K562 (cell line): ENCODE data around the gene ZNF234. TPM values are rescaled to one million over a fixed set of nuclear protein-coding genes. Genes with fewer than 3 reads are reported as not detected.

Experiments
- BHLHE40 ChIP-seq: IDR thresholded peaks from 2 replicates; pipeline ENCODE4 v1.6.1; 2011; ENCODE audit warnings: low read length, improper control_type of control experiment
- DNMT1 ChIP-seq: fragments of 450-650 bp; IDR thresholded peaks from 2 replicates; pipeline ENCODE4 v1.6.1; 2016; ENCODE audit warnings: antibody characterized with exemption, mild to moderate bottlenecking
- ELK1 ChIP-seq: sonication (generic); formaldehyde crosslinking; IDR thresholded peaks from 2 replicates; pipeline ENCODE4 v1.8.1; 2022; ENCODE audit warnings: missing genetic modification reagents
- FOXM1 ChIP-seq, 2 experiments: fragments of 450-650 bp in 1 of 2; sonication (generic) in 1 of 2; formaldehyde crosslinking in 1 of 2; IDR thresholded peaks; 2 replicates each; pipeline versions ENCODE4 v1.6.1 to v1.9.0; 2017 to 2022; ENCODE audit warnings: low read depth in 2 of 2, mild to moderate bottlenecking in 2 of 2, missing genetic modification reagents in 1 of 2, moderate library complexity in 1 of 2
- HDAC8 ChIP-seq: fragments of 450-650 bp; IDR thresholded peaks from 2 replicates; pipeline ENCODE4 v1.6.1; 2016; ENCODE audit warnings: mild to moderate bottlenecking, missing genetic modification characterization, moderate library complexity, missing compliant biosample characterization
- HMG20A ChIP-seq: fragments of 450-650 bp; formaldehyde crosslinking; conservative IDR thresholded peaks from 2 replicates; pipeline ENCODE4 v1.4.0; 2020; ENCODE audit warnings: mild to moderate bottlenecking, mixed read lengths
- MAFG ChIP-seq: fragments of 450-650 bp; conservative IDR thresholded peaks from 2 replicates; pipeline ENCODE4 v1.6.1; 2016; ENCODE audit warnings: missing genetic modification characterization, missing compliant biosample characterization
- MEF2D ChIP-seq: conservative IDR thresholded peaks from 2 replicates; pipeline ENCODE4 v1.6.1; 2016; ENCODE audit warnings: low read depth, missing genetic modification characterization, missing compliant biosample characterization
- POLR3G ChIP-seq: IDR thresholded peaks from 2 replicates; pipeline ENCODE4 v1.6.1; 2011; ENCODE audit not compliant: insufficient read length, insufficient replicate concordance; ENCODE audit errors: extremely low read depth
- PREB ChIP-seq: sonication (generic); formaldehyde crosslinking; IDR thresholded peaks from 2 replicates; pipeline ENCODE4 v1.8.1; 2023; ENCODE audit warnings: mild to moderate bottlenecking, missing genetic modification reagents
- SAFB2 ChIP-seq: fragments of 200-400 bp; formaldehyde crosslinking; IDR thresholded peaks from 2 replicates; pipeline ENCODE4 v1.6.1; 2018; ENCODE audit warnings: borderline replicate concordance, low read length, low read depth, moderate library complexity; ENCODE audit not compliant: severe bottlenecking
- SREBF2 ChIP-seq: sonication (generic); formaldehyde crosslinking; IDR thresholded peaks from 2 replicates; pipeline ENCODE4 v1.4.0; 2020; ENCODE audit warnings: mild to moderate bottlenecking, missing genetic modification reagents
- ZBTB8A ChIP-seq: fragments of 450-650 bp; IDR thresholded peaks from 2 replicates; pipeline ENCODE4 v1.6.1; 2018; ENCODE audit warnings: mild to moderate bottlenecking, moderate library complexity; ENCODE audit not compliant: partially characterized antibody
- ZC3H8 ChIP-seq: fragments of 450-650 bp; IDR thresholded peaks from 2 replicates; pipeline ENCODE4 v1.6.1; 2017
- ZNF695 ChIP-seq: fragments of 450-650 bp; formaldehyde crosslinking; IDR thresholded peaks from 2 replicates; pipeline ENCODE4 v1.4.0; 2020; ENCODE audit warnings: mild to moderate bottlenecking, moderate library complexity
- ZNF707 ChIP-seq: fragments of 250-450 bp; sonication (Bioruptor Pico); conservative IDR thresholded peaks from 2 replicates; pipeline ENCODE4 v1.8.0; 2022; ENCODE audit warnings: inconsistent platforms, mild to moderate bottlenecking, moderate library complexity
- ZNF764 ChIP-seq: fragments of 250-450 bp; sonication (Bioruptor Pico); IDR thresholded peaks from 2 replicates; pipeline ENCODE4 v1.4.0; 2020; ENCODE audit warnings: low read depth, mild to moderate bottlenecking, moderate library complexity
- polyA plus RNA-seq, 8 experiments: library from polyadenylated mRNA; depleted of rRNA in 4 of 8; stranded (reverse) in 5 of 8; unstranded in 3 of 8; fragments of >200 nt; fragmentation: Nextera tagmentation in 2 of 8; fragmentation: Illumina TruSeq in 1 of 8; extraction: Ambion mirVana in 2 of 8; extraction: Trizol in 1 of 8; gene quantifications; 2 replicates each; pipeline versions ENCODE4 v1.2.1 to v1.2.3, GENCODE V29; 2011 to 2014; ENCODE audit warnings: inconsistent platforms in 1 of 8, missing spikeins in 1 of 8
- total RNA-seq, 7 experiments: library from RNA; depleted of rRNA in 6 of 7; stranded (reverse); fragments of >200 nt in 6 of 7; fragmentation: Illumina TruSeq in 2 of 7; extraction: Trizol in 2 of 7; gene quantifications; 2 replicates each; pipeline versions ENCODE4 v1.2.1 to v1.2.3, GENCODE V29; 2011 to 2021; ENCODE audit warnings: low replicate concordance in 1 of 7
- TF ChIP-seq, protein P1 (sequence below): fragments of 250-450 bp; sonication (Bioruptor Pico); IDR thresholded peaks from 2 replicates; pipeline ENCODE4 v1.4.0; 2020; ENCODE audit warnings: mild to moderate bottlenecking
- TF ChIP-seq, protein P2 (sequence below): fragments of 450-650 bp; IDR thresholded peaks from 2 replicates; pipeline ENCODE4 v1.6.1; 2014; ENCODE audit warnings: low read depth, mild to moderate bottlenecking, moderate library complexity, borderline replicate concordance

The ZNF234 gene
- total and polyA plus RNA-seq, 9 of the 15 experiments (the other 6 are each of a cell fraction or from before 2014, with no cell fraction given) = 0.82 to 2.9 (median 1.5) TPM

DNA sequence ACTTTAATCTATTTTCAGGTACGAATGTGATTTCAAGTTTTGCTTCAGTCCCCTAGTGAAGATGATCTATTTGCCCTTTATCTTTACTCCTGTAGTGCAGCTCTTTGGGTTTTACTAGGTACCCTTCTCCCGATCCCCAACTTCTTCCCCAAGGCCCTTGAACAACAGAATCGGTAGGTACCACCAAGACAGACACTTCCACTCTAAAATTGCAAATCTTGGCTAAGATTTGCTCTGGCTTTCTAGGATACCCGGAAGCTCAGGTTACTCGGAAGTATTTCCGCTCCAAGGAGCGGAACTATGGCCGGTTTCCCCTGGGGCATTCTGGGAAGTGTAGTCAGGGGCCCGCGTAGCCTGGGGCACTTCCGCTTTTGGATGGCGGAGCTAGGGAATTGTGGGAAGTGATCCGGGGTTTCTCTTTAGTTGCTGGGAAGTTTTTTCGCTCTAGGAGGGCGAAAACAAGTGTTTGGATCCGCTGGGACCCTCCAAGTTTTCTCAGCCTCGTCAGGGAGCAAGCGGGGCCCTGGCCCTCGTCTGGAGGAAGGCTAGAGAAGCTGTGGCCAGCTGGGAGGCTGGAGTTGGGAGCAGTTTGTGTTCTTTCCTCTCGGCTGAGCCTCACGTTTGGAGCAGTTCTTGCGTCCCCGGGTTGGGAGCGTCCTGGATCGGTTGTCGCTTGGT lies 65.9 kb downstream of the ZNF234 start (continued):
- TF ChIP-seq ELK1 (no peak), ZBTB8A (no peak), HDAC8 (tag) (no peak), MEF2D (tag) (no peak), BHLHE40 (peak; percentile 38), POLR3G (no peak), FOXM1 (IDR thresholded peaks at IDR 0.05; ENCODE audit: low read depth) (0 out of 2 replicates have a peak, but pooled peaks have one; percentile 17), FOXM1 (CRISPR knock-in tag; IDR thresholded peaks at IDR 0.05; ENCODE audit: low read depth) (no peak), SAFB2 (no peak), ZNF764 (CRISPR knock-in tag) (no peak), ZC3H8 (no peak), PREB (peak; percentile 62; the same call in 1 of the 2 replicates), SREBF2 (CRISPR knock-in tag) (no peak), MAFG (tag) (no peak), HMG20A (no peak), ZNF707 (no peak), DNMT1 (no peak), ZNF695 (no peak)
- TF ChIP-seq, protein P1, sequence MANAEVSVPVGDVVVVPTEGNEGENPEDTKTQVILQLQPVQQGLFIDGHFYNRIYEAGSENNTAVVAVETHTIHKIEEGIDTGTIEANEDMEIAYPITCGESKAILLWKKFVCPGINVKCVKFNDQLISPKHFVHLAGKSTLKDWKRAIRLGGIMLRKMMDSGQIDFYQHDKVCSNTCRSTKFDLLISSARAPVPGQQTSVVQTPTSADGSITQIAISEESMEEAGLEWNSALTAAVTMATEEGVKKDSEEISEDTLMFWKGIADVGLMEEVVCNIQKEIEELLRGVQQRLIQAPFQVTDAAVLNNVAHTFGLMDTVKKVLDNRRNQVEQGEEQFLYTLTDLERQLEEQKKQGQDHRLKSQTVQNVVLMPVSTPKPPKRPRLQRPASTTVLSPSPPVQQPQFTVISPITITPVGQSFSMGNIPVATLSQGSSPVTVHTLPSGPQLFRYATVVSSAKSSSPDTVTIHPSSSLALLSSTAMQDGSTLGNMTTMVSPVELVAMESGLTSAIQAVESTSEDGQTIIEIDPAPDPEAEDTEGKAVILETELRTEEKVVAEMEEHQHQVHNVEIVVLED (CRISPR knock-in tag) = no peak
- TF ChIP-seq, protein P2, sequence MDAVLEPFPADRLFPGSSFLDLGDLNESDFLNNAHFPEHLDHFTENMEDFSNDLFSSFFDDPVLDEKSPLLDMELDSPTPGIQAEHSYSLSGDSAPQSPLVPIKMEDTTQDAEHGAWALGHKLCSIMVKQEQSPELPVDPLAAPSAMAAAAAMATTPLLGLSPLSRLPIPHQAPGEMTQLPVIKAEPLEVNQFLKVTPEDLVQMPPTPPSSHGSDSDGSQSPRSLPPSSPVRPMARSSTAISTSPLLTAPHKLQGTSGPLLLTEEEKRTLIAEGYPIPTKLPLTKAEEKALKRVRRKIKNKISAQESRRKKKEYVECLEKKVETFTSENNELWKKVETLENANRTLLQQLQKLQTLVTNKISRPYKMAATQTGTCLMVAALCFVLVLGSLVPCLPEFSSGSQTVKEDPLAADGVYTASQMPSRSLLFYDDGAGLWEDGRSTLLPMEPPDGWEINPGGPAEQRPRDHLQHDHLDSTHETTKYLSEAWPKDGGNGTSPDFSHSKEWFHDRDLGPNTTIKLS = peak; percentile 68; the same call in 1 of the 2 replicates
